H1 (cell line): ENCODE results near the gene ARMC5.

Source experiments
- RFX5 ChIP-seq: IDR thresholded peaks from 2 replicates; pipeline ENCODE4 v1.6.1; 2011; ENCODE audit warnings: low read depth, low read length, improper control_type of control experiment, borderline replicate concordance
- TF ChIP-seq, protein P1 (sequence below), 3 experiments: IDR thresholded peaks; 1 replicate in 2 of 3; 2 replicates in 1 of 3; pipeline versions ENCODE4 v1.5.1 to v1.6.1; 2011; ENCODE audit warnings: low read length in 3 of 3, mild to moderate bottlenecking in 3 of 3, inconsistent platforms in 2 of 3, low read depth in 1 of 3, moderate library complexity in 1 of 3; ENCODE audit not compliant: insufficient read depth in 1 of 3; ENCODE audit errors: control extremely low read depth in 1 of 3

DNA sequence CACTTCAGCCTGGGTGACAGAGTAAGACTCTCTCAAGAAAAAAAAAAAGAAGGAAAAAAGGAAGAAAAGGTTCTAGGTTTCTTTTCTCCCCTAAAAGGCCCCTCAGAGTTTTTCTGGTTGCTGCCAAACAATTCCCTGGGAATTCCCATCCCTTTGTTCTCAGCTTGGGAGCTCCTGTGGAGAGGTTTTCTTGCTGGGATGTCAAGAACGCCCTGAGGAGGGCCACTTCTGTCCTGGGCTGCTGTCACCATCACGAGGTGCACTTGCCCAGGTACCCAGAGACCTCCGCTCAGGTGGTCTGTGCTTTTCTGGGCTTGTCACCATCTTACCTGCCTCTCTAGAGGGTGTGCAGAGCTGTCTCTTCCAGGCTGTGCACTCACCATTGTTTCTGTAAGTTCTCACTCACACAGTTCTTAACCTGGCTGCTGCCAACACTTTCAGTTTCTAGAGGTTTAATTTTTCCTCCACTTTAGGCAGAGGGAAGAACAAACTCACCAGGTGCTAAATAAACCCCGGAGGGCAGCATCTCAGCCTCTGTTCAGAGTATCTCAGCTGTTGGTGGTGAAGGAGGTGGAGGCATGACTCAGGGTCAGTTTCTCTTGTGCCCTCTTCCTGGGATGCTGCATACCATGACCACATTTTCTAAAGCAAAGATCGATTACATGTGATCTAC lies 28.8 kb upstream of the ARMC5 start:
- TF ChIP-seq, protein P1, sequence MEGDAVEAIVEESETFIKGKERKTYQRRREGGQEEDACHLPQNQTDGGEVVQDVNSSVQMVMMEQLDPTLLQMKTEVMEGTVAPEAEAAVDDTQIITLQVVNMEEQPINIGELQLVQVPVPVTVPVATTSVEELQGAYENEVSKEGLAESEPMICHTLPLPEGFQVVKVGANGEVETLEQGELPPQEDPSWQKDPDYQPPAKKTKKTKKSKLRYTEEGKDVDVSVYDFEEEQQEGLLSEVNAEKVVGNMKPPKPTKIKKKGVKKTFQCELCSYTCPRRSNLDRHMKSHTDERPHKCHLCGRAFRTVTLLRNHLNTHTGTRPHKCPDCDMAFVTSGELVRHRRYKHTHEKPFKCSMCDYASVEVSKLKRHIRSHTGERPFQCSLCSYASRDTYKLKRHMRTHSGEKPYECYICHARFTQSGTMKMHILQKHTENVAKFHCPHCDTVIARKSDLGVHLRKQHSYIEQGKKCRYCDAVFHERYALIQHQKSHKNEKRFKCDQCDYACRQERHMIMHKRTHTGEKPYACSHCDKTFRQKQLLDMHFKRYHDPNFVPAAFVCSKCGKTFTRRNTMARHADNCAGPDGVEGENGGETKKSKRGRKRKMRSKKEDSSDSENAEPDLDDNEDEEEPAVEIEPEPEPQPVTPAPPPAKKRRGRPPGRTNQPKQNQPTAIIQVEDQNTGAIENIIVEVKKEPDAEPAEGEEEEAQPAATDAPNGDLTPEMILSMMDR (IDR thresholded peaks at IDR 0.05; ENCODE audit: control extremely low read depth in 1 of 3, insufficient read depth in 1 of 3, low read depth in 1 of 3, low read length in 3 of 3), result no peak
- TF ChIP-seq RFX5, result no peak
